HG03135 (cell line): ENCODE measurements around the gene PDE4D.
"Not testable (repeated sequence)": the region's sequence is repeated elsewhere in the genome, so short reads cannot be mapped to it uniquely, and the experiment has no call there.

Source experiments
- ATAC-seq: cut with Tn5 transposase; IDR thresholded peaks from one replicate; pipeline ENCODE4 v1.9.1; 2021; ENCODE audit warnings: mild to moderate bottlenecking, moderate library complexity; ENCODE audit not compliant: unreplicated experiment

The PDE4D gene

GRCh38 chr5:59487772-59488729, 405.5 kb downstream of the PDE4D start:
- no peak for ATAC-seq

GRCh38 chr5:59487068-59487686, 406.3 kb downstream of the PDE4D start:
- ATAC-seq: no peak

- no peak for ATAC-seq
Observed at GRCh38 chr5:59486508-59486907, 407.0 kb downstream of the PDE4D start.

DNA sequence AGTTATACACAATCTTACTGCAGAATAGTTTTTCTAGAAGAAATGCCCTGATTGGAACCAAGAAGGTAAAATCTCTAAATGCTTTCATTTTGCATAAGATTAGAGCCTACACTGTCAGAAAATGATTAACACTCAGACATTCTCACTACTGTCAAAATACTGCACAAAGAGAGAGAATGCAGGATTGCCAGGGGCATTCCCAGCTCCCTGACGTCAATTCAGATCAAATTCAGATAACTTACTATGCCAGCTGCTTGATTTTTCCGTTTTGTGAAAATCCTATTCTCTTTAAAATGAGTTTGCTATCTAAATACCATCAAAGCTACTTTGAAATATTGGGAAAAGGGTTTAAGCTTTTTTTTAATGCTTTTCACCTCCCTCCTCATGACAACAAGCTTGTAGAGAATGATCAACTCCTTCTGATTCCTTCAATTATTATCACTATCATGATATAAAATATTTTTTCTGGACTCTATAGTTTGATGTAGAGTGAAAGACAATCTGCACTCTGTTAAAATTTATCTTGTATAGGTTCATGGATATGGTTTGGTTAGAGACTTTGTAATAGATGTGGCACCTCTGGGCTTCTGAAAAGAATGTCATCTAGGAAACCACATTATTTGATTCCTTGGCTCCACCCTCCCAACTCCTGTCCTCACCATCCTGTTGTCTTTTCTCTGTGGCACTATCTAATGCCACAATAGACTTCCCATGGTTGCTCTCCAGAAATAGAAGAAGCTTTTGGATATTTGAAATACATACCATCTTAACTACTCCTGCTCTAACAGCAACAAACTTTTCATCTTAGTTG, 407.7 kb downstream of the PDE4D start:
- ATAC-seq: no peak

DNA sequence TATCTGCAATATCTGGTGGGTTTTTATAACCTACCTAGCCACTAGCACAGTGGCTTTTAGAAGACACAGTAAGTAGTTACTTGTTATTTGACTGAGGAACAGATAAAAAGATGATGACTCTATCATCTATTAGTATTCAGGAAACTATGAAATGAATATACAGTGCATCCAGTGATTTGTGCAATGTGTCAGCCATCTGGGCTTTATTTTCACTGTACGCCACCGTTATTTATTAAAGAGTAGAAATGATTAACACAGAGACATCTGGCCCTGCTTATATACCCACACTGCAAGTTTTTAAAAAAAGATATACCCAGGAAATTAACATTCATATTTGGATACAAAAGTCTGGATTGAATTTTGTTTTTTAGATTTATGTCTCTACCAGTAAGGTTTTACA, 408.4 kb downstream of the PDE4D start:
- no peak for ATAC-seq

DNA sequence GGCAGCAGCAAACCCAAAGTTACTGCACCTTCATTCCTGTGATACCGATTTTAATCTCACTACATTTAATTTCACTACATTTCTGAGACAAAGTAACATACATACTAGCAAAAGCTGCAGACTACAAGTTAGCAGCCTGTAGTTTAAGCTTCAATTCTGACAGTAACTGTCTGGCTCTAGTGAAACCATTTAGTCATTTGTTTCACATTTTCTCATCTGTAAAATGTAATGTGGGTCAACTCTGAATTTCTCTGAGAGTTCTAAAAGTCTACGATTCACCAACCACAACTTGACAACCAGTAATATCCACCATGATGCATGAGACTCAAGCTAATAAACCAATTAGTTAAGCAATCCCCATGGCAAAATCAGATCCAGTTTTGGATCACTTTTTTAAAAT, 408.9 kb downstream of the PDE4D start:
- ATAC-seq: no peak

DNA sequence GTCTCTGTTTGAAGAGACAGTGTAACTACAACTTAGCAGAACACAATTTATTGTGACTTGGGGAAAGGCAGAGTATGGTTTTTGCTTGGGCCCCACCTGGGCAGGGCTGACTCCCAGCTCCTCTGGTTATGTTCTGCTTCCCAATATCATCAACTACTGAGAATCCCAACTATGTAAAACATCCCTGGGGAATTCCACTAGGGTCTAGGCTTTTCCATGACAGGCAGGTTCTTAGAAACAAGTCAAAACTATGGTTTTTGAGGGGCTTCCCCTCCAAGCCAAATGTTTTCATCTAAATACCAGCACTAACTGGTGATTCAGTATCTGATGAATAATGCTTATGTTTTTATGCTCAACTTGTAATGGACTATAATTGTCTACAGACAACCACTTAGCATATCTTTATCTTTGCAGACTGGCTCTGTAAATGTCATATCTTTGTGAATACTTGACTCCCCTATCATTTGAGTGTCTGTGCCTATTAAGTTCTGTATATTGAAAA, 409.5 kb downstream of the PDE4D start:
- ATAC-seq: no peak

GRCh38 chr5:59479086-59479485, 414.4 kb downstream of the PDE4D start:
- ATAC-seq: no peak

DNA sequence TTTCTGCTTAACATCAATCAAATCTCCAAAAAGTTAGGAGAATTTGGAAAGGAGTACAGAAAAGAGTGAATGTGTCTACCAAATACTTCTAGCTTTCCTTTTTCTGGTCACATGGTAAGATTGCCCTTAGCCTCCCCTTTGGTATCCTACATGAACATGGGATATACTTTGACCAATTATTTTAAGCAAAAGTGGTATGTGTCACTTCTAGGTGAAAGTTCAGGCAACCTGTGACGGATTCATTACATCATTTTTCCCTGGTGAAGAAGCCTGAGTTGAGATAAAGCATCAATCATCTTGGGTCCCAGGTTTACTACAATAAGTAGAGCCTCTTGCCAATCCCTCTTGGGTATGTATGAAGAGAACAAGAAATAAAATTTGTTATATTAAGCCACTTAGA, 419.2 kb downstream of the PDE4D start:
- ATAC-seq: no peak

GRCh38 chr5:59473611-59474010, 419.9 kb downstream of the PDE4D start:
- ATAC-seq: no peak

GRCh38 chr5:59471463-59471862, 422.1 kb downstream of the PDE4D start:
- ATAC-seq: no peak

DNA sequence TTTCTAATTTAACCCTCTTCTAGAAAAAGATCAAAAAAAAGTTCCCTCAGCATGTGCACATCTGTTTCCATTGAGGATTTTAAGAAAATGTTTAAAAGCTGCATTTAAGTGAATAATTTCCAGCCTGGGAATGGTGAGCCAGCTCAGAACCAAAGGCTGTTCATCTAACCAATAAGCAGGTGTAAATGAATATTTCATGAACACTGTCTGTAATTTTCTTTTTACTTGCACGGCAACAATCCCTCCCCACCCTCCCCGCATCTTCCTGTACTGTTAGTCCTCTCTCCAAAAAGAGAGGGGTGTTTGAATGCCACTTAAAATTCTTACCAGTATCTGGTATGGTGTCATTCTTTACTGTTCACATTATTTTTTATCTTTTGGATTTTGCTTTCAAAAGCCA, 425.6 kb downstream of the PDE4D start:
- ATAC-seq: no peak

- ATAC-seq: no peak
Observed at GRCh38 chr5:59466271-59466670, 427.3 kb downstream of the PDE4D start.

GRCh38 chr5:59464969-59465368, 428.6 kb downstream of the PDE4D start:
- no peak for ATAC-seq

GRCh38 chr5:59463618-59464166, 429.8 kb downstream of the PDE4D start:
- not testable (repeated sequence) for ATAC-seq

- ATAC-seq: no peak
Observed at GRCh38 chr5:59462956-59463355, 430.6 kb downstream of the PDE4D start.

DNA sequence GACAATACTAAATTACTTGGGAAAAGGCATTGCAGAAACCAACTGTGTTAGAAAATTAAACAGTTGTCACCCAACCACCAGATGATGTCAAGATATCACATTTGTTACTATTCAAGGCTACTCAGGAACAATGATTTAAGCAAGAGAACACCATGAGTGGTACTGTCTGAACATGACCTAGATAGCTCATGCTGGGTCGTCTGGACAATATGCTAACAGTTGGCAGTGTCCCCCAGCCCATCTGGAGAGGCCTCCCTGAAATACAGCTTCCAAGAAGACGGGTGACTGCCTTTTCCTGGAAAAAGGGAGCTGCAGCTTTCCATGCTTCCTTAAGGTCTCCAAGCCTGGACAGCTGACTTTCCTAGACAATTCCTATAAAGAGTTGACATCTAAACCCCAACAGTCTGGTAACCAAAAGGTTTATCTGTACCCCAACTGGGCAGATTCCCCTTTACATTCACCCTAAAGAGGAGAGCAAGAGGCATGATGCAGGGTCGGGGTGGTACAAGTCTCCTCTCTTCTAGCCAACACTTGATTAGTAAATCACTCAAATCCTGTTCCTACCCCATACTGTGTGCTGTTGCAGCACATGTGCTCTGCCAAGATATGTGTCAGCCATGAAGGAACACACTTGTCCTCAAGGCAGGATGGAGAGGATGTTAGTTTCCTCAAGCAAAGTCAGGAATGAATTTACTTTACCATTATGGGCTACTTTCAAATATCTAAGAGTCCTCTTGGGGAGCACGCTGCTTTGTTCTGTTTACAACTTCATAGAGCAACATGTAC, 433.0 kb downstream of the PDE4D start:
- ATAC-seq: no peak

- ATAC-seq: no peak
Observed at GRCh38 chr5:59458966-59459729, 434.4 kb downstream of the PDE4D start.

- no peak for ATAC-seq
Observed at GRCh38 chr5:59458321-59458720, 435.2 kb downstream of the PDE4D start.
